Mesodermal cell (in vitro differentiated cells): Measurements from ENCODE around the gene ITGA4.

ENCODE experiments used
- H3K27ac ChIP-seq: 2 replicates; pipeline ENCODE4 v1.7.0; 2013; ENCODE audit warnings: mild to moderate bottlenecking, low read depth, low read length, moderate library complexity; ENCODE audit not compliant: severe bottlenecking
- H3K36me3 ChIP-seq: 2 replicates; pipeline ENCODE4 v1.7.1; 2013; ENCODE audit warnings: mild to moderate bottlenecking, low read length, moderate library complexity; ENCODE audit not compliant: control insufficient read depth, insufficient read depth
- H3K4me1 ChIP-seq: one replicate; pipeline ENCODE4 v1.7.1; 2013; ENCODE audit warnings: mild to moderate bottlenecking, low read length; ENCODE audit not compliant: insufficient read depth, control insufficient read depth, poor library complexity, severe bottlenecking
- H3K4me3 ChIP-seq: 2 replicates; pipeline ENCODE4 v1.7.0; 2013; ENCODE audit warnings: low read length, control low read depth, mild to moderate bottlenecking; ENCODE audit not compliant: insufficient read depth, poor library complexity, severe bottlenecking; ENCODE audit errors: extremely low read depth
- H3K9me3 ChIP-seq: 2 replicates; pipeline ENCODE4 v1.7.1; 2013; ENCODE audit warnings: mild to moderate bottlenecking, low read length, moderate library complexity; ENCODE audit not compliant: control insufficient read depth
- WGBS, 2 experiments: methylation state at CpG; one replicate each; pipeline ENCODE4 v1.1.5; 2013; ENCODE audit warnings: missing lambda C conversion rate in 2 of 2; ENCODE audit not compliant: insufficient coverage in 2 of 2; 5-methylcytosine and 5-hydroxymethylcytosine counted together

Gene ITGA4

DNA sequence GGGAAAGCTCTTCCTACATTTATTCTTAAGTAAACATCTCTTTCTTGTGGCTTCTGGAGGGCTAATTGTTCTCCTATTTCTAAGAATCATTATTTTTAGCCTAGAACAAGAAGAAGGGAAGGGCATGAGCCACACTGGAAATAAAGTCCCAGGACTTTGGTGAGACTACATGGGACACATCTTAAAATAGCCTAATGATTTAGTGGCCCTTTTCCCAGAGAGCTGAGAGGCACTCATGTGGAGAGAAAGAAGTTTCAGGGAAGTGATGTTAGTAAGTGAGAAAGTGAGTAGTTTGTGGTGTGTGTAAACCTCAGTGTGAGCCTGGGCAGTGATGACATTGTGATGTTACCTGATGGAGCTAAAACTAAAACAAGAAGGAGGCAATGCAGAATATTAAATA lies 14.6 kb downstream of the ITGA4 start:
- H3K27ac ChIP-seq: no peak overlapping the region
- no peaks in the 10 kb centered on the region for H3K36me3 ChIP-seq
- no peak overlapping the region for H3K4me3 ChIP-seq
- no peaks in the 10 kb centered on the region for H3K9me3 ChIP-seq
- no peaks in the 10 kb centered on the region for H3K4me1 ChIP-seq

GRCh38 chr2:181472990-181473389 lies 15.8 kb downstream of the ITGA4 start:
- H3K27ac ChIP-seq: no peak overlapping the region
- H3K4me1 ChIP-seq: no peaks in the 10 kb centered on the region
- WGBS, 2 experiments: 92 to 94% methylated on average over 2 to 4 of the region's 6 CpGs
- H3K36me3 ChIP-seq: no peaks in the 10 kb centered on the region
- no peak overlapping the region for H3K4me3 ChIP-seq
- H3K9me3 ChIP-seq: no peaks in the 10 kb centered on the region

GRCh38 chr2:181474222-181474881 lies 17.2 kb downstream of the ITGA4 start:
- H3K27ac ChIP-seq: no peak overlapping the region
- no peaks in the 10 kb centered on the region for H3K4me1 ChIP-seq
- no peaks in the 10 kb centered on the region for H3K36me3 ChIP-seq
- no peaks in the 10 kb centered on the region for H3K9me3 ChIP-seq
- no peak overlapping the region for H3K4me3 ChIP-seq
- WGBS, 2 experiments: 83% methylated on average over 1 of the region's 3 CpGs; no CpG with 5 or more reads in 1 of the 2 experiments

DNA sequence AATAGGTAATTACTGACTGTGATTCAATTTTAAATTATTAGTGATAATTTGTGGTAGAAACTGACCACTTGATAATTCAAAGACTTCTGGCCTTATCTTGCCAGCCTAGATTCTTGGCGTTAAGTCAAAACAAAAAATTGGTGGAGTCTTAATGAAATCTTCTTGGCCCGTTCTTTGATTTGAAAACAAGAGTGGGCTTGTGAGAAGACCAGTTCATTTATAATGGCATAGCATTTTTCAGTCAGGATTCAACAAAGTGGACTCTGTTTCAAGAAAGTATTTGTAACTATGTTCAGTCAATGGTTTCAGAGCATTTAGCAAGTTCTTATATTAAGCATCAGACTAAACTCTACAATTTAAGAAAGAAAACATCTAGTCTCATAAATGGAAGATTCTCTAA lies 26.0 kb downstream of the ITGA4 start:
- Histone ChIP-seq H3K9me3 (no peaks in the 10 kb centered on the region), H3K4me1 (no peaks in the 10 kb centered on the region), H3K27ac (no peak overlapping the region), H3K4me3 (no peak overlapping the region), H3K36me3 (no peaks in the 10 kb centered on the region)
- WGBS, 2 experiments: 90 to 94% methylated on average over 2 of the region's 2 CpGs

DNA sequence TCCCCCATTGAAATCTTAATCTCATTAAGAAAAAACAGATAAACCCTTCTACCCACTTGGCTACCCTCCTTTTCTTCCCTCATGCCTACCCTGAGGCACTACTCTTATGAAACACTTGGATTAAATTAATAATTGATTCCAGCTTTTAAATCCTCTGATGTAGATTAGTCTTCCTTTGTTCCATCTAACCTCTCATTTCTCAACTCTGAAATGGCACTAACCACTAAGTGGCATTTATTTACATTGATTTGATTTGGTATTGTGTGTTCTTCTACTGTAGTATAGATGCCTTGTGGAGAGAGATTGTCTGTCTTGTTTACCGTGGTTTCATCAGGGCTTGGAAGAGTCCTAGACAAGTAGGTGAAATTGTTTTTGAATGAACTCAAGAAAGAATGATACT lies 26.7 kb downstream of the ITGA4 start:
- no peaks in the 10 kb centered on the region for H3K4me1 ChIP-seq
- WGBS, 2 experiments: 82 to 100% methylated on average over 1 of the region's 1 CpG
- no peaks in the 10 kb centered on the region for H3K9me3 ChIP-seq
- no peaks in the 10 kb centered on the region for H3K36me3 ChIP-seq
- H3K4me3 ChIP-seq: no peak overlapping the region
- no peak overlapping the region for H3K27ac ChIP-seq

DNA sequence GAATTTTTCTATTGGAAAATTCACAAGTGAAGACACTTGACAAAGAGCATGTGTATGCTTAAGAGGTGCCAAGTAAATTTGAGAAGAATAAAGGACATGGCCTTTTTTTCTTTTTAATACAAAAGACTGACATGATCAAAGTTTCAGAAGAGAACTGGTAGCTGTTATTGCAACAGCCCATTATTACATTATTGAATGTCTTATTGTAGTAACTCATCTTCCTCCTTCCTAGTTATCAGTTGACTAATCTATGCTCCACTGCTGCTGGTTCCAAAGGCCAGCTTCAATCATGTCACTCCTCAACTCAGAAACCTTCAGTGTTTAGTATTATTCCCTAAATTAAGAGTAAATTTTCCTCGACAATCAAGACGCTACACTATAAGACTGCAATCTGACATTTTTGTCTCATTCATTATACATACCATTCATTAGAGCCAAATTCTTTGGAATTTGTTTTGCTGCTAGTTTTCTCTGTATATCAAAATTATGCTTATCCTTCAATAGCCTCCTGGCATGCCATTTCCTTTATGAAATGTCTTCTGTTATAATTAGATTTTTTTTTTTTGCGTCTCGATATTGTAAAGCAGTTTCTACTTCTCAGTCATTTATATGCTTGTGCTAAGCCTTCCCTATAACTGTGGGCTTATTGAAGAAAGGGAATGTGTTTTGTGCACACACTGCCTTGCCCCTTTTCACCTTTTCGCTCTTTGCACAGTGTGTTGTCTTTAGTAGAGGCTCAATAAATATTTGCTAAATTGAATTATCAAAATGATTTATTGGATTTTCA lies 27.9 kb downstream of the ITGA4 start:
- WGBS, 2 experiments: 100% methylated on average over 2 of the region's 5 CpGs; no CpG with 5 or more reads in 1 of the 2 experiments
- no peaks in the 10 kb centered on the region for H3K36me3 ChIP-seq
- no peak overlapping the region for H3K4me3 ChIP-seq
- H3K4me1 ChIP-seq: no peaks in the 10 kb centered on the region
- no peaks in the 10 kb centered on the region for H3K9me3 ChIP-seq
- H3K27ac ChIP-seq: no peak overlapping the region

DNA sequence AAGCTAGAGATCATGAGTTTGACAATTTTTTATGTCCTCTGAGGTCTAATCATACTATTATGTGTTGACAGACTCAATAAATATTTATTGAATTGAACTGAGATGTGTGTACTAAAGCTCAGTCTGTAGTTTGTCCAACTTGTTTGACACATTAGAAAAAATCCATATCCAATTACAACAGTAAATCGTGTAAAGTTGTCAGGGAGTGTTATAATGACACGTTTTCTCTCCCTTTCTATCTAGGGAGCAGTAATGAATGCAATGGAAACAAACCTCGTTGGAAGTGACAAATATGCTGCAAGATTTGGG lies 28.4 kb downstream of the ITGA4 start:
- no peak overlapping the region for H3K27ac ChIP-seq
- no peaks in the 10 kb centered on the region for H3K9me3 ChIP-seq
- H3K4me1 ChIP-seq: no peaks in the 10 kb centered on the region
- no peak overlapping the region for H3K4me3 ChIP-seq
- no peaks in the 10 kb centered on the region for H3K36me3 ChIP-seq
- WGBS, 2 experiments: 43 to 100% methylated on average over 1 of the region's 3 CpGs

DNA sequence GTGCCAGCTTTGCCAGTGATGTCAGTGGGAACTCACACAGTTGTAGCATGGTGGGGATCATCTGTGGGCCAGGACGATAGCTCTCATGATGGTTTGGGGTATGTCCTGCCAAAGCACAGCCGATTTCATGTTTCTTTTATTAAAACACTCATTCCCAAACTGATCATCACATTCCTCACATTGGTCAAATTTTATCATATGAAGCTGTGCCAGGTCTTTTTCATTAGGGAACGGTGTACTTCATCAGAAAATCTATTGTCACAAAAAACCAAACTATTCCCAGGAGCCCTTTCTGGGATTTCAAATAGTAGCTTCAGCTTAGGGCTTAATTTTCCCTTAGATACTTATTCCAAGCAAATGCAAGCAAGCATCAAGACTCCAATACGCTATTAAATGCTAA lies 42.0 kb downstream of the ITGA4 start:
- Histone ChIP-seq H3K27ac (no peak overlapping the region), H3K4me1 (no peaks in the 10 kb centered on the region), H3K36me3 (no peaks in the 10 kb centered on the region), H3K9me3 (no peaks in the 10 kb centered on the region), H3K4me3 (no peak overlapping the region)
- 86% methylated on average over 3 of the region's 4 CpGs; no CpG with 5 or more reads in 1 of the 2 experiments for WGBS, 2 experiments

DNA sequence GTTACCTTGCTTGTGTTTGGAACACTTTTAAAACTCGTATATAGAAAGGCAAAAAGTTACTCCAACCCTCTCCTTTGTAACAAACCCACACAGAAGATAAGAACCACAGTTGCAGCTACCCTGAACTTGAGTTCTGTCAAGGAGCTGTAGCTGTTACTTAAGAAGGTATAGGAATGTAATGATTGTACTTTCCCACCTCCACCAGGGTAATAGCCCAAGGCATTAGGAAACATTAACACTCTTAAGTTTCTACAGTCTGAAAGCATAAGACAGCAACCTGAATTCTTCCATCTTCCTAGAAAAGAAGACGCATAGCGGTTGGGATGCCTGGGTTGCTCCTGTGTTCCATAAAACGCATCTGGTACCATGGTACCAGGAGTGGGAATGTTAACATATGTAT lies 43.0 kb downstream of the ITGA4 start:
- Histone ChIP-seq H3K27ac (no peak overlapping the region), H3K4me1 (no peaks in the 10 kb centered on the region), H3K36me3 (no peaks in the 10 kb centered on the region), H3K4me3 (no peak overlapping the region), H3K9me3 (no peaks in the 10 kb centered on the region)
- no CpG with 5 or more reads among the region's 4 CpGs for WGBS, 2 experiments

DNA sequence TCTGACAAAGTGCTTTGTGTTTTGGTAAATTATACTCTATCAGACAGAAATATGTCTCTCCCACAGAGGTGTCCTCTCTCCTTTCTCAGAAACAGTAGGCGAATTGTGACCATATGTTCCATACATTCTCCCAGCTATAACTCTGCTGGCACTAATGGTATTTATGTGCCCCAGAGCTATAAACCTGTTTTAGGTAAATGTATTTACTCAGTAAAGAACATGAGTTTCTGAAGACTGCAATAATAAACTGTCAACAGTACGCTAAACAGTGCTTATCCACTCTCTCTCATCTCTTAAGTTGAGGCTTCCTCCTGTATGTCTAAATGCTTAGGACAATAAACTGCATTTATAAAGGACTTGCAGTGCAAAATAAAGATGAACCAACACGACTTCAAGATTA lies 58.5 kb downstream of the ITGA4 start:
- WGBS, 2 experiments: 42% methylated on average over 2 of the region's 3 CpGs; no CpG with 5 or more reads in 1 of the 2 experiments
- no peaks in the 10 kb centered on the region for H3K36me3 ChIP-seq
- no peak overlapping the region for H3K4me3 ChIP-seq
- no peak overlapping the region for H3K27ac ChIP-seq
- H3K4me1 ChIP-seq: no peaks in the 10 kb centered on the region
- no peaks in the 10 kb centered on the region for H3K9me3 ChIP-seq

GRCh38 chr2:181516992-181517391 lies 59.8 kb downstream of the ITGA4 start:
- no peak overlapping the region for H3K27ac ChIP-seq
- no peaks in the 10 kb centered on the region for H3K4me1 ChIP-seq
- H3K36me3 ChIP-seq: no peaks in the 10 kb centered on the region
- H3K9me3 ChIP-seq: no peaks in the 10 kb centered on the region
- no peak overlapping the region for H3K4me3 ChIP-seq
